Activated CD8-positive, alpha-beta T cell treated with anti-CD3 and anti-CD28 coated beads, Interleukin-2, amount 10 ng/mL, durations not matched to agents 7 days and 5 days (primary cell): ENCODE measurements around the gene DIP2C. TPM values are rescaled to one million over a fixed set of nuclear protein-coding genes. Genes with fewer than 3 reads are reported as not detected.

Experiments
- ATAC-seq: fragments of 150-1000 bp; cut with Tn5 transposase; one replicate; pipeline ENCODE4 v1.10.0; 2021; ENCODE audit warnings: moderate library complexity
- CTCF ChIA-PET: fragments of 350-600 bp; sonication (Branson Sonifier 250); formaldehyde crosslinking; loops from one replicate; lab custom pipeline; 2021; ENCODE audit warnings: antibody characterized with exemption; lab: Charles Lee
- POLR2A ChIA-PET: fragments of 350-600 bp; sonication (Branson Sonifier 250); formaldehyde crosslinking; loops from one replicate; lab custom pipeline; 2021; ENCODE audit warnings: antibody characterized with exemption; lab: Charles Lee
- DNase-seq: peaks from one replicate; pipeline ENCODE4 v3.0.0-alpha.2; 2020
- H3K27ac Mint-ChIP-seq: one replicate; pipeline ENCODE4 v1.8.0; 2021; ENCODE audit warnings: mild to moderate bottlenecking, mixed read lengths
- H3K27me3 Mint-ChIP-seq: one replicate; pipeline ENCODE4 v1.8.0; 2021; ENCODE audit warnings: low read depth, mixed read lengths
- H3K36me3 Mint-ChIP-seq: one replicate; pipeline ENCODE4 v1.8.0; 2021; ENCODE audit warnings: low read depth, mixed read lengths
- H3K4me1 Mint-ChIP-seq: one replicate; pipeline ENCODE4 v1.8.0; 2021; ENCODE audit warnings: low read depth, mixed read lengths
- H3K4me3 Mint-ChIP-seq: one replicate; pipeline ENCODE4 v1.8.0; 2021; ENCODE audit warnings: mild to moderate bottlenecking, mixed read lengths
- H3K9me3 Mint-ChIP-seq: one replicate; pipeline ENCODE4 v1.8.0; 2022; ENCODE audit warnings: mixed read lengths; ENCODE audit not compliant: insufficient read depth
- total RNA-seq, 2 experiments: library from RNA; stranded (reverse); gene quantifications; one replicate each; pipeline ENCODE4 v1.2.3, GENCODE V29; 2021

Gene DIP2C
- total RNA-seq, 2 experiments from 2014 or later, result 0.34 to 0.39 TPM

DNA sequence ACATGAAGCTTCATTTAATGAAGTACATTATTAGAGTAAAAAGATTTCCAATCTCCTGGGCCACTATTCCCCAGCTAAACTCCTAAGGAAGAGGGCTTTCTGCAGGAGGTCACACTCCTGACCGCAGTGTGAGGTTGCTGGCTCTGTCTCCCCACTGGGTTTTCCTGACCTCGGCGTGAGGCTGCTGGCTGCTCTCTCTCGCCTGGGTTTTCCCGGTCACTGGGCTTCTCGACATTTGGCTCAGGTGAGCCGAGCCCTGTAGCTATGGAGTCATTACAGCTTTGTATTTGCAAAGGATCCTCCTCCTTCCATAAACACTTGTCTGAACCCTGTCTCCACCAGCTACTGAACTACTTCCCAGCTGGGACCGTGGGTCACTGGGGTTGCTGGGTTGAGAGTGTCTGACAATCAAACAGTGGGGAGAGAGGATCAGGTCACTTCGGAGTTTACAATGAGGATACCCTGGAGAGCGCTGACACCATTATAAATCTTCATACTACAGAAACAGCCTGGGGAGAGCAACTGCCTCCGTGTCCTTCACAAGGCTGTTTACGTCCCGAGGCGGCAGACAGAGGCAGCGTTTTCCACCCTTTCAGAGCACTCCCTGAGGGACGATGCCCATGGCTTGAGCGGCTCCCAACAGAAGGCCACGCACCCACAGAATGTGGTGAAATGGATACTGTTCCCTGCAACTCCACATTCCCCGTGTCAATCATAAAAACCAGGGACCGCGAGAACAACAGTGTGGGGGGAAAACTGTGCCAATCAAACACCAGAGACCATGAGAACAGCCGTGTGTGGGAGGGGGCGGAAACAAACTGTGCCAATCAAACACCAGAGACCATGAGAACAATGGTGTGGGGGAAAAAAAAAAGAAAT, 328.0 kb downstream of the DIP2C start:
- H3K36me3 Mint-ChIP-seq, result no peaks in the 10 kb centered on the region
- CTCF ChIA-PET, result no interaction called here
- no peaks in the 10 kb centered on the region for H3K9me3 Mint-ChIP-seq
- no peaks in the 10 kb centered on the region for H3K27me3 Mint-ChIP-seq
- H3K4me3 Mint-ChIP-seq, result no peak overlapping the region
- DNase-seq (no peak), ATAC-seq (no peak)
- POLR2A ChIA-PET, result no interaction called here
- H3K27ac Mint-ChIP-seq, result no peak overlapping the region
- H3K4me1 Mint-ChIP-seq, result peaks cover under 1% of the 10 kb centered on the region

DNA sequence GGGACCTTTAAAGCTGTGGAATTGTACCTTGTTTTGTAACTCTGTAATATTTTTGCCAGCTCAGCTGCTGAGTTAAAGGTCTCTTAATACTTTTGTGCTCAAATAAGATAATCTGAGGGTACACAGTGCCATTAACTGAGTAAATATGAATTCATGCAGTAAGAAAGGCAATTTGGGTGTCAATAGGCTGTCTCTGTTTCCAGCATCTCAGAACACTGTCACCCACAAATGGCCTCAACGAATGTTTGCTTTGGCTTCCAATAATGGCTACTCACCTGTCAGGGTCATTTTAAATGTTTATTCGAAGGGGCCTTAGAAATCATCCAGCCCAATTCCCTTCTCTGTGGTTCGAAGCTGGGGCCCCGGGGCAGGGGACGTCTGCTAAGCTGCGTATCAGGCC, 328.8 kb downstream of the DIP2C start:
- CTCF ChIA-PET, result no interaction called here

GRCh38 chr10:359762-360161, 329.7 kb downstream of the DIP2C start:
- Mint-ChIP-seq H3K27me3 (no peaks in the 10 kb centered on the region), H3K4me1 (peaks cover 5% of the 10 kb centered on the region), H3K36me3 (no peaks in the 10 kb centered on the region), H3K4me3 (no peak overlapping the region), H3K27ac (no peak overlapping the region), H3K9me3 (no peaks in the 10 kb centered on the region)
- ChIA-PET CTCF (no interaction called here), POLR2A (no interaction called here)
- DNase-seq (no peak), ATAC-seq (no peak)

More for the DNA sequence above, 328.8 kb downstream of the DIP2C start:
- no peak overlapping the region for H3K27ac Mint-ChIP-seq
- DNase-seq (no peak), ATAC-seq (no peak)
- H3K9me3 Mint-ChIP-seq, result no peaks in the 10 kb centered on the region
- H3K36me3 Mint-ChIP-seq, result no peaks in the 10 kb centered on the region
- H3K4me1 Mint-ChIP-seq, result peaks cover 5% of the 10 kb centered on the region
- no peak overlapping the region for H3K4me3 Mint-ChIP-seq
- H3K27me3 Mint-ChIP-seq, result no peaks in the 10 kb centered on the region
- POLR2A ChIA-PET, result no interaction called here

DNA sequence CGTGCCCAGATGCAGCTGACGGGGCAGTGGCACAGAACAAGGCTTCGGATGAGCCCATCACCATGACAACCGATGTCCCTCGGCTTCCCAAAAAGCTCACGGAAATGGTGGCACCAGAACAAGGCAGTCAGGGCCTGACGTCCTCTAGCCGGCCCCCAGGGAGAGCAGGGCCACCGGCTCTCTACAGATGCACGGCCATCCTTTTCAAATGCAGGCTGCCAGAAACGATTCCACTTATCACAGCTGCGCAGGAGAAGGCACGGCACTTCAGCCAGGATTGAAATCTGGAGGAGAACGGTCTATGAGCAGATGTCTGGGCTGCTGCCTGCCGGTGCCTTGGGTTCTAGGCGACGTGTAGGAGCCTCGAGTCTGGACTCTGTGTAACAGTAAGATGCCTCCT, 330.4 kb downstream of the DIP2C start:
- ATAC-seq (no peak), DNase-seq (no peak)
- Mint-ChIP-seq H3K27ac (no peak overlapping the region), H3K4me3 (no peak overlapping the region), H3K4me1 (peaks cover 10% of the 10 kb centered on the region), H3K36me3 (no peaks in the 10 kb centered on the region), H3K27me3 (peaks cover 4% of the 10 kb centered on the region), H3K9me3 (no peaks in the 10 kb centered on the region)
- ChIA-PET CTCF (no interaction called here), POLR2A (no interaction called here)

DNA sequence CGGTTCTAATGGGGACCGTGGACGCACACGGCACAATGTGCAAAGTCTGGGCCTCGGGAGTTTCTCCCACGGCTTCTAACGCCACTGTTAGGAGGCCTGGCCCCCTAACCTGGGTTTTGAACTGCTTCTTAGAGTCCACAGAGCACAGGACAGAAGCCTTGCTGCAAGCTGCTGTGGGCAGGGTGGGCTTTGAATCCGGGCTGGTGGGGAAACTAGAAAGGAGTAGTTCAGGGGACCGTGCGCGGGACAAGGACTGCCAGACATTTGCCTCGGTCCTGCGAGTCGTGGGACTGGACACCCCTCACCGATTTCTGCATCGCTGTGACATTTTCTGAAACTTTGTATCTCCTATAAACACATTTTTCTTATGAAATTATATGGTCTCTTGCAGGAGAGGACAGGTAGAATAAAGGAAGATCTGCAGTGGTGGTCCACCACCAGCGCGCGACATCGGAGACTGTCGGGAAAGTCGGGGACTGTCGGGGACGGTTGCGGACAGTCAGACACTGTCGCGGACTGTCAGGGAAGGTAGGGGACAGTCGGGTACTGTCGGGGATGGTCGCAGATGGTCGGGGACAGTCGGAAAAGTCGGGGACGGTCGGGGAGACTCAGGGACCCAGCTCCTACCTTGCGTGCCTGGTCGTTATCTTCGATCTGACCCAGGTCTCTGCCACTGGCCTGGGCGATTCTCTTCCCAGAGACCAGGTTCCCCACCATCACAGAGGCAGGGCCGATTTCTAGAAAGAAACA, 332.1 kb downstream of the DIP2C start:
- ChIA-PET POLR2A (no interaction called here), CTCF (no interaction called here)
- Mint-ChIP-seq H3K27ac (no peak overlapping the region), H3K36me3 (no peaks in the 10 kb centered on the region), H3K27me3 (peaks cover 4% of the 10 kb centered on the region), H3K4me1 (peaks cover 23% of the 10 kb centered on the region), H3K4me3 (no peak overlapping the region), H3K9me3 (no peaks in the 10 kb centered on the region)
- ATAC-seq, result no peak
- DNase-seq, result no peak

DNA sequence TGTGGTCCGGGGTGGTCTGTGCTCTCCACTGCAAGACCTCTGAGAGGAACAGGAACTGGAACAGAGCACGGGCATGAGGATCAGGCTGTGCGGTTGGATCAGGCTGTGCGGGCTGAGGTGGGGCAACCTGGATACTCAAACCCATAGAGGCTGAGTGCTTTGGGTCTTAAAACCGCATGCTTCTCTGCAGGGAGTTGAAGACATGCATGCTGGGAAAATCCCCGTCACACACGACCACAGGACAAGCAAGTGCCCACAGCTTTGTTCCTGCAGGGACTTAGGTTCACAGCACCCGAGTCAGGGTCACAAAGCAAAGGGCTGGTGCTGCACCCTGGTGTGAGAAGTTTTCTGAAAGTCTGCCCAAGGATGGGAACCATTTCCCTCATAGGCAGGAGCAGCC, 333.0 kb downstream of the DIP2C start:
- CTCF ChIA-PET, result no interaction called here
- POLR2A ChIA-PET, result no interaction called here
- Mint-ChIP-seq H3K27ac (no peak overlapping the region), H3K9me3 (no peaks in the 10 kb centered on the region), H3K4me1 (peaks cover 32% of the 10 kb centered on the region), H3K27me3 (peaks cover 4% of the 10 kb centered on the region), H3K4me3 (no peak overlapping the region), H3K36me3 (no peaks in the 10 kb centered on the region)
- ATAC-seq (no peak), DNase-seq (no peak)

DNA sequence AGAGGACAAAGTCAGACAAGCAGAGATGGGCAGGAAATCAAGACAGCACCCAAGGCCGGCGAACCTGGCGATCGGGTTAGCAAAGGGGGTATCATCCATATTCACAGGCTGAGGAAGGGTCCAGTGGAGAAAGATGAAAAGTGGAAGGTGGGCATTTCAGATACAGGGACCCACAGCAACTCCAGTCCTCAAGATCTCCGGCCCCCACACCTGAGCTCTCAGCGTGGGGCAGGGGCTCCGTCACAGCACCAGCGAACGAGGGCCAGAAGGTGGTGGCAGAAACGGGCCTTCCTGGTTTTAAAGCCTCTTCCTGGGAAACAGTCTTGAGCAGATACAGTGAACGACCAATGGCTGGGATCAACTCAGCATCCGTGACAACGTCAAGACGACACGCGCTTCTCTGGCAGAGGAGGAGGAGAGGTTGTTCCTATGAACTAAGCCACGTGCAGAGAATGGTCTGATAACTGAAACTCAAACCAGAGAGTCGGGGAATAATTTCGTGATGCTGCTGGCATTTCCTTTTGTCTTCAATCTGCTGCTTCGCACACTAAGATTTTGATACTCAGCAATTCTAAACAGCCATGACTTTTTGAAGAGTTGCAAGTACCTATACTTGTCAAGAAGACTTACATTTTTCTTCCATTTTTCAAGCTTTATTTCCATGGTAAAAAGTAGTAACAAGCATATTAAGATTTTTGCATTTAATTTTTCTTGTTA, 334.4 kb downstream of the DIP2C start:
- CTCF ChIA-PET, result no interaction called here
- Mint-ChIP-seq H3K4me3 (no peak overlapping the region), H3K4me1 (peaks cover 38% of the 10 kb centered on the region), H3K27me3 (peaks cover 4% of the 10 kb centered on the region), H3K9me3 (no peaks in the 10 kb centered on the region), H3K36me3 (no peaks in the 10 kb centered on the region), H3K27ac (no peak overlapping the region)
- DNase-seq, result no peak
- no peak for ATAC-seq
- POLR2A ChIA-PET, result no interaction called here

- H3K4me3 Mint-ChIP-seq, result peak overlapping the region; percentile 68
- H3K36me3 Mint-ChIP-seq, result no peaks in the 10 kb centered on the region
- H3K9me3 Mint-ChIP-seq, result no peaks in the 10 kb centered on the region
- CTCF ChIA-PET, result interaction anchor here (1.9 kb wide), 1 partner anchor 23 kb away, joined by 6 read pairs; no protein-coding TSS in a partner anchor
- peaks cover 38% of the 10 kb centered on the region for H3K4me1 Mint-ChIP-seq
- DNase-seq, result peak; percentile 40
- ATAC-seq, result peak; percentile 52
- H3K27me3 Mint-ChIP-seq, result peaks cover 4% of the 10 kb centered on the region
- peak overlapping the region; percentile 82 for H3K27ac Mint-ChIP-seq
- POLR2A ChIA-PET, result no interaction called here
These were observed 336.8 kb downstream of the DIP2C start for GRCh38 chr10:352476-353235.

- no peaks in the 10 kb centered on the region for H3K9me3 Mint-ChIP-seq
- peak overlapping the region; percentile 68 for H3K4me3 Mint-ChIP-seq
- POLR2A ChIA-PET, result no interaction called here
- no peaks in the 10 kb centered on the region for H3K36me3 Mint-ChIP-seq
- ATAC-seq, result peak; percentile 80
- DNase-seq, result peak; percentile 64
- CTCF ChIA-PET, result interaction anchor here (1.9 kb wide), 1 partner anchor 22 kb away, joined by 6 read pairs; no protein-coding TSS in a partner anchor
- peak overlapping the region; percentile 82 for H3K27ac Mint-ChIP-seq
- peaks cover 4% of the 10 kb centered on the region for H3K27me3 Mint-ChIP-seq
- peaks cover 38% of the 10 kb centered on the region for H3K4me1 Mint-ChIP-seq
These were observed 337.6 kb downstream of the DIP2C start for GRCh38 chr10:351770-352334.

GRCh38 chr10:350981-351501, 338.4 kb downstream of the DIP2C start:
- Mint-ChIP-seq H3K4me3 (no peak overlapping the region), H3K27ac (no peak overlapping the region), H3K4me1 (peaks cover 34% of the 10 kb centered on the region), H3K9me3 (no peaks in the 10 kb centered on the region), H3K27me3 (peaks cover 4% of the 10 kb centered on the region), H3K36me3 (no peaks in the 10 kb centered on the region)
- DNase-seq (no peak), ATAC-seq (no peak)
- POLR2A ChIA-PET, result no interaction called here
- CTCF ChIA-PET, result no interaction called here

GRCh38 chr10:349081-349480, 340.4 kb downstream of the DIP2C start:
- DNase-seq, result no peak
- H3K27ac Mint-ChIP-seq, result no peak overlapping the region
- H3K9me3 Mint-ChIP-seq, result no peaks in the 10 kb centered on the region
- H3K4me3 Mint-ChIP-seq, result no peak overlapping the region
- H3K27me3 Mint-ChIP-seq, result no peaks in the 10 kb centered on the region
- CTCF ChIA-PET, result no interaction called here
- POLR2A ChIA-PET, result no interaction called here
- H3K4me1 Mint-ChIP-seq, result peaks cover 28% of the 10 kb centered on the region
- H3K36me3 Mint-ChIP-seq, result no peaks in the 10 kb centered on the region
- no peak for ATAC-seq
